NB4 (cell line): ENCODE measurements around the gene BBIP1.

ENCODE experiments used
- DNase-seq: peaks from one replicate; pipeline ENCODE4 v3.0.0; 2010; ENCODE audit warnings: low read depth
- H3K4me3 ChIP-seq: one replicate; pipeline ENCODE4 v1.5.1; 2011; ENCODE audit warnings: mild to moderate bottlenecking, low read depth, low read length, moderate library complexity
- CTCF ChIP-seq: IDR thresholded peaks from one replicate; pipeline ENCODE4 v1.5.1; 2012; ENCODE audit warnings: low read depth, low read length
- MAX ChIP-seq: IDR thresholded peaks from 2 replicates; pipeline ENCODE4 v1.6.1; 2011; ENCODE audit warnings: low read depth, low read length
- MYC ChIP-seq: IDR thresholded peaks from 2 replicates; pipeline ENCODE4 v1.6.1; 2011; ENCODE audit warnings: low read depth, low read length
- POLR2A ChIP-seq: IDR thresholded peaks from 2 replicates; pipeline ENCODE4 v1.6.1; 2011; ENCODE audit warnings: mild to moderate bottlenecking; ENCODE audit not compliant: insufficient read length; ENCODE audit errors: extremely low read depth

BBIP1 gene

DNA sequence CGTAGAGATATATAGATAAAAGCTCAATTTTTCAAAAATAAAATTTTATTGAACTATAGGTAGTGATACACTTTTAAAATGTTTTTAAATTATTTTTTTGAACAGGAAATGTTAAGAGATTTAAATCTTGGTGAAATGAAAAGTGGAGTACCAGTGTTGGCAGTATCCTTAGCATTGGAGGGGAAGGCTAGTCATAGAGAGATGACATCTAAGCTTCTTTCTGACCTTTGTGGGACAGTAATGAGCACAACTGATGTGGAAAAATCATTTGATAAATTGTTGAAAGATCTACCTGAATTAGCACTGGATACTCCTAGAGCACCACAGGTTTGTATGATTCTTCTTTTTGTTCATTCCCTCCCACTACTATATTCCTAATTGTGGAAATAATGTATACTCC, 31.4 kb downstream of the BBIP1 start:
- TF ChIP-seq POLR2A (no peak), MAX (no peak), MYC (no peak), CTCF (no peak)
- H3K4me3 ChIP-seq: no peak overlapping the region
- no peak for DNase-seq

- TF ChIP-seq MYC (no peak), MAX (no peak), POLR2A (no peak), CTCF (no peak)
- no peak for DNase-seq
- no peak overlapping the region for H3K4me3 ChIP-seq
These were observed 32.9 kb downstream of the BBIP1 start for GRCh38 chr10:110885932-110886674.

DNA sequence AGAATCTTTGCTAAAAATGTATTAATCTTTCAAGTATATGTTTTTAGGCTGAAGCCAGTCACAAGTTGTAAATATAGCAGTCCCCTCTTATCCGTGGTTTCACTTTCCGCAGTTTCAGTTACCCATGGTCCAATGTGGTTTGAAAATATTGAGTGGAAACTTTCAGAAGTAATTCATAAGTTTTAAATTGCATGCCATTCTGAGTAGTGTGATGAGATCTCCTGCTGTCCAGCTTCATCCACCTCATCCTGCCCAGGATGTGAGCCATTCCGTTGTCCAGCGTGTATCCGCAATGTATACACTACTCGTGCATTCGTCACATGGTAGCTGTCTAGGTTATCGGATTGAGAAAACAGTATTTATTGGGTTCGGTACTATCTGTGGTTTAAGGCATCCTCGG, 35.1 kb downstream of the BBIP1 start:
- TF ChIP-seq POLR2A (no peak), MYC (no peak), CTCF (no peak), MAX (no peak)
- no peak for DNase-seq
- no peak overlapping the region for H3K4me3 ChIP-seq

- H3K4me3 ChIP-seq: no peak overlapping the region
- DNase-seq: no peak
- TF ChIP-seq MAX (no peak), CTCF (no peak), MYC (no peak), POLR2A (no peak)
These were observed 37.1 kb downstream of the BBIP1 start for GRCh38 chr10:110881905-110882304.

- no peak for TF ChIP-seq POLR2A
- TF ChIP-seq MYC: no peak
- no peak for TF ChIP-seq CTCF
- H3K4me3 ChIP-seq: no peak overlapping the region
- no peak for DNase-seq
These were observed 37.7 kb downstream of the BBIP1 start for GRCh38 chr10:110881247-110881646.

GRCh38 chr10:110880012-110880411, 39.0 kb downstream of the BBIP1 start:
- DNase-seq: no peak
- TF ChIP-seq MAX: no peak
- TF ChIP-seq MYC: no peak
- TF ChIP-seq POLR2A: no peak
- no peak for TF ChIP-seq CTCF
- H3K4me3 ChIP-seq: no peak overlapping the region
